ENCODE data around the gene POR. TPM values are rescaled to one million over a fixed set of nuclear protein-coding genes. Genes with fewer than 3 reads are reported as not detected.
"Not testable (repeated sequence)": the region's sequence is repeated elsewhere in the genome, so short reads cannot be mapped to it uniquely, and the experiment has no call there.

The POR gene
- total and polyA plus RNA-seq, 9 donors = 30.4 to 42.7 (median 35.2) TPM

GRCh38 chr7:76018520-76018919 is 103.6 kb downstream of the POR start:
- WGBS (ENCODE audit: insufficient coverage) = 100% methylated on average over 1 of the region's 4 CpGs
- peaks cover 23% of the 10 kb centered on the region for H3K36me3 ChIP-seq (ENCODE audit: control insufficient read depth, insufficient read depth, low read length)
- DNase-seq; H3K27ac ChIP-seq (ENCODE audit: low read length); H3K9me3 ChIP-seq (replicated peaks; ENCODE audit: control insufficient read depth, low read depth, low read length); H3K27me3 ChIP-seq (ENCODE audit: control insufficient read depth, insufficient read depth, low read length); H3K4me3 ChIP-seq (ENCODE audit: low read length); H3K4me1 ChIP-seq (ENCODE audit: control insufficient read depth, insufficient read depth, low read length): not testable (repeated sequence)

DNA sequence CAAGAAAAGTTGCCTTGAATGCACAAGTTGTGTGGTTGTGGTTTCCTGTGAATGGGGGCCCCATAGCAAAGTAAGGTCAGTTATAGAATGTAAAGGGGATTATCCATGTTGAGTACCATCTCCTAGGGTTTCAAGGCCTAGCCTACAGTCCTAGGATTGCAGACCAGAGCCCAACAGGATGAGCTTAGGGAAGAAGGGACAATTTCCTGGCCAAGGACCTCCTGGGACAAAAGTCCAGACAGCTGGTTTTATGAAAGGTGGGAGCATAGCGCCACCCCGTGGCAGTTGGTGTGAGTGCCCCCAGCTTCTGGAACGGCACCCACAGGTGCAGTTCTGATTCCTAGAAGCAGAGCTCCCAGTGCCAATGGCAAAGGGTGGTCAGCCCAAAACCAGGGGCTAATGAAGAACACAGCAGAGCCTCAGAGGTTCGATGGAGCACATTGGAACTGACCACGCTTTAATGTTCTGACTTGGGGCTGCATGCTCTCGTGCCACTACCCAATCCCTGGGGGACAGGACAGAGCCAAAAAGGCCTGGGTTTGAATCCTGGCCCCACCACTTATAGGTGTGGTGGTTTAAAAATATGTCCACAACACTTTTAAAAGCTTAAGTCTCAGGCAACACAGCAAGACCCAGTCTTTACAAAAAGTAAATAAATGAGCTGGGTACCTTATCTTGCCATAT is 105.2 kb downstream of the POR start:
- no peak overlapping the region for H3K27ac ChIP-seq (ENCODE audit: low read length)
- no peaks in the 10 kb centered on the region for H3K27me3 ChIP-seq (ENCODE audit: control insufficient read depth, insufficient read depth, low read length)
- H3K4me3 ChIP-seq (ENCODE audit: low read length) = no peak overlapping the region
- peak; percentile 84 for DNase-seq
- H3K36me3 ChIP-seq (ENCODE audit: control insufficient read depth, insufficient read depth, low read length) = peaks cover 22% of the 10 kb centered on the region
- H3K9me3 ChIP-seq (replicated peaks; ENCODE audit: control insufficient read depth, low read depth, low read length) = no peaks in the 10 kb centered on the region
- WGBS (ENCODE audit: insufficient coverage) = 30% methylated on average over 2 of the region's 6 CpGs
- H3K4me1 ChIP-seq (ENCODE audit: control insufficient read depth, insufficient read depth, low read length) = peaks cover 6% of the 10 kb centered on the region

DNA sequence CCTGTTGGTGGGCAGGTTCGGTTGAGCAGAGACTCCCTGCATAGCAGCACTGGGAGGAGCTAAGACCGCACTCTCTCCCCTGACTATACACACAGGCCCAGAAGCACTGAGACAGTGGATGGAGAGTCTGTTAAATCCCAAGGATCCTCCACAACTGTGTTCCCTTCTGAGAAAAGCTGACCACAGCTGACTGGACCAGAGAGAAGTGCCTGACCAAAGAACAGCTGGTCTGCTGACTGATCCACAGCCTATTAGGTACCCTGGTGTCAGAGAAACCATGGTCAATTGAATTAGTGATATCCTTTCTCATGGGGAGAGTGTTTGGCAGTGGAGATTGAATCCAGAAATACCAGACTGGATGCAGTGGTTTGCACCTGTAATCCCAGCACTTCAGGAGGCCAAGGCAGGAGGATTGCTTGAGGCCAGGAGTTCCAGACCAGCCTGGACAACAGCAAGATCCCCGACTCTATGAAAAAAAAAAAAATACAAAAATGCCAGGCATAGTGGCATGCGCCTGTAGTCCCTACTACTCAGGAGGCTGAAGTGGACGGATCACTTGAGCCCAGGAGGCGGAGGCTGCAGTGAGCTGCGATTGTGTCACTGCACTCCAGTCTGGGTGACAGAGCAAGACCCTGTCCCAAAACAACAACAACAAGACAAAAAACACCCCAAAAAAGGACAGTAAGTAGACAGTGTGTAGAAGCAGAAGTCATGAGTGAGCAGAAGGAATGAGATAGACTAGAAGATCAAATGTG is 107.2 kb downstream of the POR start:
- no CpG with 5 or more reads among the region's 7 CpGs for WGBS (ENCODE audit: insufficient coverage)

GRCh38 chr7:76023002-76023401 is 108.0 kb downstream of the POR start:
- WGBS (ENCODE audit: insufficient coverage) = 20% methylated on average over 3 of the region's 4 CpGs
- DNase-seq = peak; percentile 60
- no peak overlapping the region for H3K27ac ChIP-seq (ENCODE audit: low read length)

More for the DNA sequence above, 107.2 kb downstream of the POR start:
- H3K27ac ChIP-seq (ENCODE audit: low read length) = no peak overlapping the region
- no peak for DNase-seq
- H3K9me3 ChIP-seq (replicated peaks; ENCODE audit: control insufficient read depth, low read depth, low read length) = no peaks in the 10 kb centered on the region
- no peaks in the 10 kb centered on the region for H3K27me3 ChIP-seq (ENCODE audit: control insufficient read depth, insufficient read depth, low read length)
- H3K36me3 ChIP-seq (ENCODE audit: control insufficient read depth, insufficient read depth, low read length) = peaks cover 31% of the 10 kb centered on the region
- peaks cover 6% of the 10 kb centered on the region for H3K4me1 ChIP-seq (ENCODE audit: control insufficient read depth, insufficient read depth, low read length)
- no peak overlapping the region for H3K4me3 ChIP-seq (ENCODE audit: low read length)

GRCh38 chr7:76029682-76030081 is 114.7 kb downstream of the POR start:
- not testable (repeated sequence) for H3K27ac ChIP-seq (ENCODE audit: low read length); H3K4me1 ChIP-seq (ENCODE audit: control insufficient read depth, insufficient read depth, low read length); H3K9me3 ChIP-seq (replicated peaks; ENCODE audit: control insufficient read depth, low read depth, low read length); H3K27me3 ChIP-seq (ENCODE audit: control insufficient read depth, insufficient read depth, low read length); H3K4me3 ChIP-seq (ENCODE audit: low read length); DNase-seq
- WGBS (ENCODE audit: insufficient coverage) = no CpG with 5 or more reads among the region's 7 CpGs
- H3K36me3 ChIP-seq (ENCODE audit: control insufficient read depth, insufficient read depth, low read length) = peaks cover 17% of the 10 kb centered on the region

More at GRCh38 chr7:76023002-76023401, 108.0 kb downstream of the POR start:
- Histone ChIP-seq H3K27me3 (ENCODE audit: control insufficient read depth, insufficient read depth, low read length) (no peaks in the 10 kb centered on the region), H3K36me3 (ENCODE audit: control insufficient read depth, insufficient read depth, low read length) (peaks cover 32% of the 10 kb centered on the region), H3K4me3 (ENCODE audit: low read length) (no peak overlapping the region), H3K4me1 (ENCODE audit: control insufficient read depth, insufficient read depth, low read length) (peaks cover 6% of the 10 kb centered on the region), H3K9me3 (replicated peaks; ENCODE audit: control insufficient read depth, low read depth, low read length) (no peaks in the 10 kb centered on the region)

- H3K27ac ChIP-seq (ENCODE audit: low read length) = no peak overlapping the region
- no peaks in the 10 kb centered on the region for H3K9me3 ChIP-seq (replicated peaks; ENCODE audit: control insufficient read depth, low read depth, low read length)
- no peaks in the 10 kb centered on the region for H3K4me1 ChIP-seq (ENCODE audit: control insufficient read depth, insufficient read depth, low read length)
- 57% methylated on average over 1 of the region's 1 CpG for WGBS (ENCODE audit: insufficient coverage)
- no peaks in the 10 kb centered on the region for H3K27me3 ChIP-seq (ENCODE audit: control insufficient read depth, insufficient read depth, low read length)
- no peak for DNase-seq
- peaks cover 11% of the 10 kb centered on the region for H3K36me3 ChIP-seq (ENCODE audit: control insufficient read depth, insufficient read depth, low read length)
- no peak overlapping the region for H3K4me3 ChIP-seq (ENCODE audit: low read length)
Measured at GRCh38 chr7:76031964-76032363, 117.0 kb downstream of the POR start.

Other genes with a start within 250 kb of the POR start
- gene HIP1, start 176.2 kb upstream of the POR start, total RNA-seq = 20.3 TPM
- 10 to 100 TPM; 17.3 to 28.4 (median 23.7) TPM for gene HIP1, start 176.2 kb upstream of the POR start, polyA plus RNA-seq (ENCODE audit: insufficient read depth in 1 of 8, insufficient read length in 8 of 8, low replicate concordance in 1 of 8)
- 0.84 TPM for gene CCL26, start 142.9 kb upstream of the POR start, total RNA-seq
- 1 to 10 TPM in 4 of 8 donors, under 1 TPM in 4; 0.61 to 1.6 (median 1.0) TPM for gene CCL26, start 142.9 kb upstream of the POR start, polyA plus RNA-seq (ENCODE audit: insufficient read depth in 1 of 8, insufficient read length in 8 of 8, low replicate concordance in 1 of 8)
- gene CCL24, start 101.3 kb upstream of the POR start, total RNA-seq = 0.13 TPM
- 1 to 10 TPM in 1 of 8 donors, under 1 TPM in 2, not detected in 5; 0.67 to 1.2 (median 0.69) TPM for gene CCL24, start 101.3 kb upstream of the POR start, polyA plus RNA-seq (ENCODE audit: insufficient read depth in 1 of 8, insufficient read length in 8 of 8, low replicate concordance in 1 of 8)
- 9.1 TPM for gene RHBDD2, start 36.1 kb upstream of the POR start, total RNA-seq
- 10 to 100 TPM; 18.9 to 27.2 (median 21.2) TPM for gene RHBDD2, start 36.1 kb upstream of the POR start, polyA plus RNA-seq (ENCODE audit: insufficient read depth in 1 of 8, insufficient read length in 8 of 8, low replicate concordance in 1 of 8)
- 11.1 TPM for gene TMEM120A, start 79.4 kb downstream of the POR start, total RNA-seq
- gene TMEM120A, start 79.4 kb downstream of the POR start, polyA plus RNA-seq (ENCODE audit: insufficient read depth in 1 of 8, insufficient read length in 8 of 8, low replicate concordance in 1 of 8) = 10 to 100 TPM; 32.3 to 62.6 (median 41.8) TPM
- gene STYXL1, start 132.8 kb downstream of the POR start, total RNA-seq = 17.9 TPM
- gene STYXL1, start 132.8 kb downstream of the POR start, polyA plus RNA-seq (ENCODE audit: insufficient read depth in 1 of 8, insufficient read length in 8 of 8, low replicate concordance in 1 of 8) = 10 to 100 TPM; 15.2 to 29.7 (median 21.8) TPM
- gene MDH2, start 133.0 kb downstream of the POR start, total RNA-seq = 59.8 TPM
- 100 to 1,000 TPM; 194 to 272 (median 248) TPM for gene MDH2, start 133.0 kb downstream of the POR start, polyA plus RNA-seq (ENCODE audit: insufficient read depth in 1 of 8, insufficient read length in 8 of 8, low replicate concordance in 1 of 8)

Data from muscle of leg (tissue), 11 donors.